Activated T-cell treated with anti-CD3 and anti-CD28 coated beads, Interleukin-2, amount 50 U/mL, for 72 hours (primary cell): ENCODE measurements around the gene OR7D2. TPM values are rescaled to one million over a fixed set of nuclear protein-coding genes. Genes with fewer than 3 reads are reported as not detected.

Source experiments
- total RNA-seq, 2 donors: library from RNA; stranded (reverse); gene quantifications; one replicate each; pipeline ENCODE4 v1.2.3, GENCODE V29; 2022

The OR7D2 gene
- total RNA-seq, 2 donors from 2014 or later = 0.14 to 0.24 TPM

Other genes with a start within 250 kb of the OR7D2 start
- under 1 TPM in 1 of 2 donors, not detected in 1; 0.05 TPM for gene MUC16, start 168.6 kb upstream of the OR7D2 start, total RNA-seq
- not detected for gene OR1M1, start 91.9 kb upstream of the OR7D2 start, total RNA-seq
- not detected for gene OR7G2, start 71.5 kb upstream of the OR7D2 start, total RNA-seq
- gene OR7G1, start 63.2 kb upstream of the OR7D2 start, total RNA-seq = not detected
- not detected for gene OR7G3, start 52.0 kb upstream of the OR7D2 start, total RNA-seq
- gene ZNF317, start 38.6 kb upstream of the OR7D2 start, total RNA-seq = 10 to 100 TPM; 44.6 to 57.4 TPM
- gene OR7D4, start 40.6 kb downstream of the OR7D2 start, total RNA-seq = not detected
- gene OR7E24, start 72.0 kb downstream of the OR7D2 start, total RNA-seq = not detected
- gene ZNF699, start 130.9 kb downstream of the OR7D2 start, total RNA-seq = 10 to 100 TPM; 12.6 to 14.0 TPM
- gene ZNF559, start 145.2 kb downstream of the OR7D2 start, total RNA-seq = 10 to 100 TPM; 18.3 to 19.7 TPM
- gene ZNF177, start 184.0 kb downstream of the OR7D2 start, total RNA-seq = 1 to 10 TPM; 1.7 to 3.8 TPM